GM12873 (cell line): ENCODE measurements around the gene ZNF804A.

Source experiments
- CTCF ChIP-seq: IDR thresholded peaks from 2 replicates; pipeline ENCODE4 v1.5.1; 2012; ENCODE audit warnings: low read depth, mild to moderate bottlenecking, moderate library complexity, low read length, control low read depth; ENCODE audit not compliant: insufficient read depth; ENCODE audit errors: missing control alignments

ZNF804A gene

GRCh38 chr2:184814421-184814820, 216.1 kb downstream of the ZNF804A start:
- TF ChIP-seq CTCF, result no peak

GRCh38 chr2:184815824-184816223, 217.5 kb downstream of the ZNF804A start:
- TF ChIP-seq CTCF, result no peak

- TF ChIP-seq CTCF, result no peak
These were observed 226.3 kb downstream of the ZNF804A start for GRCh38 chr2:184824597-184824996.

- TF ChIP-seq CTCF, result no peak
These were observed 232.2 kb downstream of the ZNF804A start for GRCh38 chr2:184830531-184830930.

DNA sequence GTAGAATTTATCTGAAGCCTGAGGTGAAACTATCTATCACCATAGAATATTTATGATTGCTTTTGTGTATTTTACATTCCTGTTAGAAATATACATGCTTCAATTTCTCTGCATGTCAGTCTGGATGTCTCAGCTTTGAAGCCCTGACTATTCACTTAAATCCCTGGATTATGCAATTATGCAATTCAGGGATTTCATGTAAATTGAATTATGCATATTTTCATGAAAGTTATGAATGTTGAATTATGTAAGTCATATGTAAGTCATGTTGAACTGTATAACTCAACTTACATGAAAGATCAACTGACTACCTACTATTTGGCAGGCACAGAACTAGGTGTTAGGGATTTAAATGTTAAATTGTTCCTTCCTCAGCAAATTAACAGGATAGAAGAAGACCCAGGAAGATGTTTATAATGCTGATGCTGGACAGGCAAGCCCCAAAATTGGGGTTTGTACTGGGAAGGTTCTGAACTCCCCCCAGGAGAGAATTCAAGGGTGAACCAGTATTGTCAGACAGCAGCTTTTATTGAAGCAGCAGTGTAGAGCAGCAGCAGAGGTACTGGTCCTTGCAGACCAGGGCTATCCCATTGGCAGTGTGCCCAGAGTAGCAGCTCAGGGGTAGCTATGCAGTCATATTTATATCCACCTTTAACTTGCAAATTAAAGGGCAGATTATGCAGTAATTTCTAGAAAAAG, 236.5 kb downstream of the ZNF804A start:
- no peak for TF ChIP-seq CTCF

DNA sequence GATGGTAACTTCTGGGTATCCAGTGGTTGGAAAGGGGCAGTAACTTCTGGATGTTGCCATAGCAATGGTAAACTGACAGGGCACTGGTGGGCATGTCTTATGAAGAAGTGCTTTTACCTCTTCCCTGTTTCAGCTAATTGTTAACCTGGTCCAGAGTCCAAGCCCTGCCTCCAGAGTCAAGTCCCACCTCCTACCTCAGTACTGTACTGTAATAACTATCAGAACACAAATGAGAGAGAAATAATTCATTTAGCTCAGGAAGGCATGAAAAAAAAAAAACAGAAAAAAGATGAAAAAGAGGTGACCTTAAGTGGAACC, 237.0 kb downstream of the ZNF804A start:
- no peak for TF ChIP-seq CTCF

DNA sequence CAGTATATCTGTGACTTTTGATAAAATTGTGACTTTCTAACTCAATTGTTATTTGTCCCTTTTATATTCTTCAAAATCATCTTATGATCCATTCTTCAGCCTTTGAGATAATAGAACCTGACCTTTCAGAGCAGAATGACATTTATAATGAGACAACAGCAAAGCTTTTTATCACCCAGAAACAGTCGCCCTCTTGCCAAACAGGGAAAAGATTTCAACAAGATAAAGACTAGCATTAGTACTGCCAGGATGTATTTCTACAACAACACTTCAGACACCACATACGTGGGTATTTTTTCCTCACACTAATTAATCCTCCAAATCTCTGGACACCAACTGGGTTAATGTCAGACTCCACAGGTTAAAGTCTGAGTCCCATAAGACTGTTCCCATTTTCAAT, 249.0 kb downstream of the ZNF804A start:
- no peak for TF ChIP-seq CTCF
